Esophagus muscularis mucosa (tissue), 4 donors: Measurements from ENCODE around the gene MPP3. TPM values are rescaled to one million over a fixed set of nuclear protein-coding genes. Genes with fewer than 3 reads are reported as not detected.
A peak's percentile ranks its signal among the peaks of the same experiment; 100 is the strongest.

Experiments used
- DNase-seq: peaks from one replicate; pipeline ENCODE4 v3.0.0-alpha.2; 2017; ENCODE audit errors: extremely low spot score
- H3K27ac ChIP-seq, 4 donors: fragments of 200-600 bp; sonication (generic); replicated peaks in 1 of 4; 1 replicate in 3 of 4; 2 replicates in 1 of 4; pipeline ENCODE4 v1.5.1; 2016 to 2019; ENCODE audit warnings: mild to moderate bottlenecking in 1 of 4
- H3K27me3 ChIP-seq, 4 donors: fragments of 200-600 bp; sonication (generic); one replicate each; pipeline versions ENCODE4 v1.5.1 to v1.6.0; 2016 to 2019
- H3K36me3 ChIP-seq, 4 donors: fragments of 200-600 bp; sonication (generic); one replicate each; pipeline ENCODE4 v1.5.1; 2016 to 2019
- H3K4me1 ChIP-seq, 4 donors: fragments of 200-600 bp; sonication (generic); one replicate each; pipeline ENCODE4 v1.5.1; 2016 to 2019
- H3K4me3 ChIP-seq, 4 donors: fragments of 200-600 bp; sonication (generic); 1 replicate in 2 of 4; 2 replicates in 2 of 4; pipeline ENCODE4 v1.5.1; 2016 to 2019; ENCODE audit warnings: mild to moderate bottlenecking in 4 of 4, moderate library complexity in 1 of 4
- H3K9me3 ChIP-seq, 4 donors: fragments of 200-600 bp; sonication (generic); 1 replicate in 3 of 4; 2 replicates in 1 of 4; pipeline ENCODE4 v1.5.1; 2016 to 2019
- CTCF ChIP-seq, 3 experiments: fragments of 200-600 bp in 2 of 3; fragments of 450-650 bp in 1 of 3; sonication (generic) in 2 of 3; IDR thresholded peaks; one replicate each; pipeline ENCODE4 v1.5.1; 2017 to 2019; ENCODE audit warnings: antibody characterized with exemption in 3 of 3, mild to moderate bottlenecking in 2 of 3, moderate library complexity in 1 of 3
- EP300 ChIP-seq: sonication (generic); formaldehyde crosslinking; IDR thresholded peaks from one replicate; pipeline ENCODE4 v1.6.1; 2017; ENCODE audit warnings: antibody characterized with exemption
- POLR2A ChIP-seq: fragments of 450-650 bp; IDR thresholded peaks from one replicate; pipeline ENCODE4 v1.6.1; 2017; ENCODE audit warnings: antibody characterized with exemption, moderate library complexity, mild to moderate bottlenecking, low read depth
- POLR2AphosphoS5 ChIP-seq, 2 donors: sonication (generic); formaldehyde crosslinking; IDR thresholded peaks; one replicate each; pipeline ENCODE4 v1.6.1; 2017; ENCODE audit warnings: antibody characterized with exemption in 2 of 2
- WGBS: methylation state at CpG from one replicate; pipeline ENCODE4 v1.1.5; 2018; 5-methylcytosine and 5-hydroxymethylcytosine counted together
- intact Hi-C: fragments of 100-400 bp; cut with DNase I; formaldehyde crosslinking; loops from one replicate; pipeline ENCODE4 v1.15.1; 2023
- total RNA-seq, 4 donors: library from RNA; depleted of rRNA; stranded (reverse); fragments of >200 nt; gene quantifications; one replicate each; pipeline versions ENCODE4 v1.1.0 to v1.2.1, GENCODE V29; 2016

Gene MPP3
- total RNA-seq, 4 donors from 2014 or later: 5.0 to 9.9 (median 6.2) TPM

GRCh38 chr17:43879723-43880419 is 46.9 kb upstream of the MPP3 start:
- intact Hi-C loops: loop anchor here (10.0 kb wide), 1 partner anchor 115 kb away; no protein-coding TSS in a partner anchor
- Histone ChIP-seq H3K27ac (no peak overlapping the region), H3K4me1 (peaks cover 7 to 9% (median 9%) of the 10 kb centered on the region in 4 donors), H3K4me3 (no peak overlapping the region), H3K27me3 (no peaks in the 10 kb centered on the region), H3K36me3 (peaks cover 0 to 60% (median 37%) of the 10 kb centered on the region in 4 donors), H3K9me3 (no peaks in the 10 kb centered on the region)
- TF ChIP-seq CTCF (IDR thresholded peaks at IDR 0.05) (no peak), POLR2A (no peak), EP300 (no peak)
- WGBS: 91% methylated on average over 19 of the region's 20 CpGs
- no peak for DNase-seq

GRCh38 chr17:43878260-43879175 is 45.6 kb upstream of the MPP3 start:
- no peak for DNase-seq
- intact Hi-C loops: loop anchor here (10.0 kb wide), 1 partner anchor 116 kb away; no protein-coding TSS in a partner anchor
- no peaks in the 10 kb centered on the region for H3K27me3 ChIP-seq
- TF ChIP-seq POLR2A: no peak
- TF ChIP-seq CTCF (IDR thresholded peaks at IDR 0.05): peak; percentile 90 to 98 (median 93)
- peak in 1 of 2 donors; percentile 39 for TF ChIP-seq POLR2AphosphoS5 (IDR thresholded peaks at IDR 0.05)
- H3K4me3 ChIP-seq: no peak overlapping the region
- peaks cover 7 to 9% (median 9%) of the 10 kb centered on the region in 4 donors for H3K4me1 ChIP-seq
- no peaks in the 10 kb centered on the region for H3K9me3 ChIP-seq
- H3K27ac ChIP-seq: no peak overlapping the region
- 21% methylated on average over 11 of the region's 13 CpGs for WGBS
- H3K36me3 ChIP-seq: peaks cover 0 to 60% (median 37%) of the 10 kb centered on the region in 4 donors

DNA sequence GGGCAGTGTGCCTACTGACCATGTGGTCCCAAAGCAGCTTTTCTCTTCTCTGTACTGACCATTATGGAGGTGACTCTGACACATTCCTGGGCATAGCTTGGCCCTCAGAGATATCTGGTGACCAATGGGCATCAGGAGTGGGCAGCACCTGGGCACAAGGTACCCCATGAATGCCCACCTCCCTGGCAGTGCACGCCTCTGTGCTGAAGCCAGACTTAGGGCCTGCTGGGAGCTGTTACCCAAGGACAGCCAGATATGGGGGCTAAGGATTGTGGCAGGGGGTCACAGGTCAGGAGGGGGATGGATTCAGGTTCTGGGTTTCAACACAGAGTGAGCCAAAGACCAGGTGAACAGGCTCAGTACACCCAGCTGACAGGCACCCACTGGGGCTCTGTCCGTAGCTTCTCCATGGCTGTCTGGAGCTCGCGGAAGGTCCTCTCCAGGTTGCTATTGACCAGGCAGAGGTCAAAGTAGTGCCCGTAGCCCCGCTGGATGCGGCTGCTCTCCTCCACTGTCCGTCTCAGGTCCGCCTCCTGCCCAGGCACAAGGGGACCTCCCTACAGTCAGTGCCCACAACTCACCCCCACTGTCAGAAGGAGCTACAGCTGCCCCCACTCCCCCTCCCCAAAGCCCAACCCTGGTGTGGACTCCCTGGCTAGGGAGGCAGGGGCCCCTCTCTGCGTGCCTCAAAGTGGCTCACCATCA is 44.7 kb upstream of the MPP3 start:
- no peak for TF ChIP-seq EP300
- TF ChIP-seq POLR2AphosphoS5 (IDR thresholded peaks at IDR 0.05): no peak
- no peak for TF ChIP-seq POLR2A
- no peak for TF ChIP-seq CTCF (IDR thresholded peaks at IDR 0.05)
- no peak overlapping the region for H3K4me3 ChIP-seq
- H3K27me3 ChIP-seq: no peaks in the 10 kb centered on the region
- no peaks in the 10 kb centered on the region for H3K9me3 ChIP-seq
- DNase-seq: no peak
- H3K36me3 ChIP-seq: peaks cover 0 to 53% (median 32%) of the 10 kb centered on the region in 4 donors
- H3K27ac ChIP-seq: no peak overlapping the region
- 86% methylated on average over 4 of the region's 10 CpGs for WGBS
- intact Hi-C loops: loop anchor here (10.0 kb wide), 1 partner anchor 117 kb away; no protein-coding TSS in a partner anchor
- peaks cover 9 to 13% (median 9%) of the 10 kb centered on the region in 4 donors for H3K4me1 ChIP-seq

- DNase-seq: no peak
- WGBS: no CpG with 5 or more reads among the region's 7 CpGs
- Histone ChIP-seq H3K9me3 (no peaks in the 10 kb centered on the region), H3K27ac (no peak overlapping the region), H3K4me3 (no peak overlapping the region), H3K27me3 (no peaks in the 10 kb centered on the region), H3K36me3 (peaks cover 0 to 48% (median 26%) of the 10 kb centered on the region in 4 donors), H3K4me1 (peaks cover 9 to 19% (median 10%) of the 10 kb centered on the region in 4 donors)
- no peak for TF ChIP-seq POLR2AphosphoS5 (IDR thresholded peaks at IDR 0.05)
- TF ChIP-seq EP300: no peak
- no peak for TF ChIP-seq CTCF (IDR thresholded peaks at IDR 0.05)
- TF ChIP-seq POLR2A: no peak
- intact Hi-C loops: loop anchor here (10.0 kb wide), 1 partner anchor 118 kb away; no protein-coding TSS in a partner anchor
Observed at GRCh38 chr17:43877031-43877430, 44.1 kb upstream of the MPP3 start.
